ENCODE measurements around the gene KRTAP4-9. TPM values are rescaled to one million over a fixed set of nuclear protein-coding genes. Genes with fewer than 3 reads are reported as not detected.

The KRTAP4-9 gene
- total and polyA plus RNA-seq, 2 of the 13 experiments (the other 11 are each of a cell fraction or from before 2014, with no cell fraction given): not detected

DNA sequence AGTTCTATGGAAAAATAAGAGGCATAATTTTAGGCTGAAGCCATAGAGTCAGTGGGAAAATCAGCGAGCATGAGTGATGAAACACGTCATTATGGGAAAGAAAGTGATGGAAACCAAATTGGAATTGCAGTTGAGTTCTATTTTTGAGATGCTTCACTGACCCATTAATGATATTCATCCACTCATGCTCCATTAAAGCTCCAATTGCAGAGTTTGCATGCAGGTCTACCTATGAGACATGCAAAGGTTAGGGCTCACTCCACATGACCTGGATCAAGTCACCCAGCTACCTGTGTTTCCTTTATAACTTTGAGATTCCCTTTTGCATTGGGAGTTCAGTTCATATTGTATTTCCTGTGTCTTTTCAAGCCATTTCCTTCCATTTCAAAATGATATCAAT is 31.5 kb upstream of the KRTAP4-9 start:
- no peaks in the 10 kb centered on the region for H3K9me3 ChIP-seq (ENCODE audit: low read length)
- H4K20me1 ChIP-seq (ENCODE audit: insufficient read depth, low read length): no peaks in the 10 kb centered on the region
- BruUV-seq (replicated peaks): no TSS peak
- TF ChIP-seq, protein P1, sequence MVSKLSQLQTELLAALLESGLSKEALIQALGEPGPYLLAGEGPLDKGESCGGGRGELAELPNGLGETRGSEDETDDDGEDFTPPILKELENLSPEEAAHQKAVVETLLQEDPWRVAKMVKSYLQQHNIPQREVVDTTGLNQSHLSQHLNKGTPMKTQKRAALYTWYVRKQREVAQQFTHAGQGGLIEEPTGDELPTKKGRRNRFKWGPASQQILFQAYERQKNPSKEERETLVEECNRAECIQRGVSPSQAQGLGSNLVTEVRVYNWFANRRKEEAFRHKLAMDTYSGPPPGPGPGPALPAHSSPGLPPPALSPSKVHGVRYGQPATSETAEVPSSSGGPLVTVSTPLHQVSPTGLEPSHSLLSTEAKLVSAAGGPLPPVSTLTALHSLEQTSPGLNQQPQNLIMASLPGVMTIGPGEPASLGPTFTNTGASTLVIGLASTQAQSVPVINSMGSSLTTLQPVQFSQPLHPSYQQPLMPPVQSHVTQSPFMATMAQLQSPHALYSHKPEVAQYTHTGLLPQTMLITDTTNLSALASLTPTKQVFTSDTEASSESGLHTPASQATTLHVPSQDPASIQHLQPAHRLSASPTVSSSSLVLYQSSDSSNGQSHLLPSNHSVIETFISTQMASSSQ (IDR thresholded peaks at IDR 0.05; ENCODE audit: low read depth): no peak
- TF ChIP-seq, protein P1 (CRISPR knock-in tag; IDR thresholded peaks at IDR 0.05; ENCODE audit: borderline replicate concordance): no peak
- no peak for TF ChIP-seq TCF7 (IDR thresholded peaks at IDR 0.05; ENCODE audit: low read depth)
- TF ChIP-seq, protein P2, sequence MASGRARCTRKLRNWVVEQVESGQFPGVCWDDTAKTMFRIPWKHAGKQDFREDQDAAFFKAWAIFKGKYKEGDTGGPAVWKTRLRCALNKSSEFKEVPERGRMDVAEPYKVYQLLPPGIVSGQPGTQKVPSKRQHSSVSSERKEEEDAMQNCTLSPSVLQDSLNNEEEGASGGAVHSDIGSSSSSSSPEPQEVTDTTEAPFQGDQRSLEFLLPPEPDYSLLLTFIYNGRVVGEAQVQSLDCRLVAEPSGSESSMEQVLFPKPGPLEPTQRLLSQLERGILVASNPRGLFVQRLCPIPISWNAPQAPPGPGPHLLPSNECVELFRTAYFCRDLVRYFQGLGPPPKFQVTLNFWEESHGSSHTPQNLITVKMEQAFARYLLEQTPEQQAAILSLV (CRISPR knock-in tag; IDR thresholded peaks at IDR 0.05; ENCODE audit: borderline replicate concordance): no peak
- TF ChIP-seq MED13 (CRISPR knock-in tag; IDR thresholded peaks at IDR 0.05): no peak
- TF ChIP-seq HMG20A (CRISPR knock-in tag; IDR thresholded peaks at IDR 0.05; ENCODE audit: borderline replicate concordance): no peak
- no peak overlapping the region for H3K9ac ChIP-seq (ENCODE audit: insufficient read depth, low read depth, low read length)
- FAIRE-seq (no peak), ATAC-seq (no peak), DNase-seq (ENCODE audit: low spot score) (no peak)
- ChIA-PET POLR2A (no interaction called here), CTCF (ENCODE audit: low intra/inter-chr PET ratio, low total read pairs) (no interaction called here)
- H3K27ac ChIP-seq (ENCODE audit: extremely low read length, insufficient read depth, low read length): no peak overlapping the region
- H3K27me3 ChIP-seq (ENCODE audit: control insufficient read depth in 1 of 2, insufficient read depth in 2 of 2, low read length in 2 of 2): peaks cover 0 to 5% of the 10 kb centered on the region in 2 experiments; a peak in 1 of 5 replicates
- H2AFZ ChIP-seq (ENCODE audit: low read length): no peak overlapping the region
- no peaks in the 10 kb centered on the region for H3K79me2 ChIP-seq (ENCODE audit: insufficient read depth, low read length)
- in situ Hi-C loops (cut with HindIII; ENCODE audit: extremely low pct_ligation_motif_present, low pct_unique_long_range_greater_than_20kb) (no loop called here), intact Hi-C loops (cut with micrococcal nuclease; ENCODE audit: unreplicated experiment) (no loop called here)
- WGBS (ENCODE audit: low lambda C conversion rate): 73% methylated on average over 2 of the region's 2 CpGs
- H3K4me3 ChIP-seq (replicated peaks in 1 of 3; ENCODE audit: insufficient read depth in 1 of 3, low read depth in 2 of 3, low read length in 3 of 3): no peak overlapping the region
- H3K36me3 ChIP-seq (replicated peaks in 1 of 2; ENCODE audit: control insufficient read depth in 1 of 2, insufficient read depth in 2 of 2, low read length in 2 of 2): no peaks in the 10 kb centered on the region
- no peak overlapping the region for H3K4me2 ChIP-seq (ENCODE audit: low read depth, low read length)
- H3K4me1 ChIP-seq (ENCODE audit: insufficient read depth, low read length): no peaks in the 10 kb centered on the region

Measured in HepG2 (cell line).